H1 (cell line): ENCODE data around the gene C1RL. TPM values are rescaled to one million over a fixed set of nuclear protein-coding genes. Genes with fewer than 3 reads are reported as not detected.

Experiments
- CHD7 ChIP-seq: fragments of 300-600 bp; sonication (generic); IDR thresholded peaks from 2 replicates; pipeline ENCODE4 v1.7.1; 2012; ENCODE audit warnings: low read length, moderate library complexity, mild to moderate bottlenecking, inconsistent platforms; ENCODE audit not compliant: insufficient replicate concordance
- JUN ChIP-seq: IDR thresholded peaks from 2 replicates; pipeline ENCODE4 v1.6.1; 2011; ENCODE audit warnings: low read depth, mild to moderate bottlenecking, improper control_type of control experiment, low read length
- KDM5A ChIP-seq: fragments of 200-600 bp; IDR thresholded peaks from 2 replicates; pipeline ENCODE4 v1.7.1; 2012; ENCODE audit warnings: mild to moderate bottlenecking, low read length, inconsistent platforms, mixed read lengths
- polyA plus RNA-seq, 7 experiments: library from polyadenylated mRNA; depleted of rRNA in 3 of 7; stranded (reverse) in 5 of 7; unstranded in 2 of 7; fragments of >200 nt in 5 of 7; fragments of 200-250 nt in 2 of 7; gene quantifications; 1 replicate in 5 of 7; 2 replicates in 1 of 7; 4 replicates in 1 of 7; pipeline versions ENCODE4 v1.2.1 to v1.2.3, GENCODE V29; 2011 to 2013; ENCODE audit warnings: missing spikeins in 2 of 7, mixed read lengths in 2 of 7
- total RNA-seq: library from RNA; stranded (reverse); fragmentation: NEBNext Ultra II Directional; extraction: Animal tissue kit (Norgen Biotek cat#: 25700); gene quantifications from 2 replicates; pipeline ENCODE4 v1.2.1, GENCODE V29; 2021

C1RL gene
- total and polyA plus RNA-seq, 2 of the 8 experiments (the other 6 are each of a cell fraction or from before 2014, with no cell fraction given), result 11.4 to 15.5 TPM

- TF ChIP-seq CHD7, result no peak
- no peak for TF ChIP-seq KDM5A
- no peak for TF ChIP-seq JUN
These were observed 17.8 kb downstream of the C1RL start (continued) for GRCh38 chr12:7091171-7091570.
